Nephron (organoid): Measurements from ENCODE around the gene TMEM258.

ENCODE experiments used
- H3K27ac Mint-ChIP-seq, 3 experiments: 2 replicates each; pipeline ENCODE4 v1.8.0; 2020; ENCODE audit warnings: mixed read lengths in 3 of 3, mild to moderate bottlenecking in 2 of 3, moderate library complexity in 1 of 3
- H3K27me3 Mint-ChIP-seq: 2 replicates; pipeline ENCODE4 v1.8.0; 2021; ENCODE audit warnings: low read depth, mild to moderate bottlenecking, moderate library complexity, mixed read lengths
- H3K36me3 Mint-ChIP-seq: 2 replicates; pipeline ENCODE4 v1.8.0; 2020; ENCODE audit warnings: low read depth, mixed read lengths
- H3K4me1 Mint-ChIP-seq: 2 replicates; pipeline ENCODE4 v1.8.0; 2020; ENCODE audit warnings: mixed read lengths
- H3K4me3 Mint-ChIP-seq, 3 experiments: 2 replicates each; pipeline ENCODE4 v1.8.0; 2020; ENCODE audit warnings: mild to moderate bottlenecking in 3 of 3, mixed read lengths in 3 of 3, moderate library complexity in 2 of 3
- H3K9me3 Mint-ChIP-seq: 2 replicates; pipeline ENCODE4 v1.8.0; 2020; ENCODE audit warnings: mixed read lengths
- CTCF ChIP-seq, 3 experiments: fragments of 200-600 bp; sonication (generic); IDR thresholded peaks; one replicate each; pipeline ENCODE4 v1.5.0; 2021; ENCODE audit warnings: antibody characterized with exemption in 3 of 3; ENCODE audit not compliant: unreplicated experiment in 3 of 3

The TMEM258 gene

GRCh38 chr11:61797263-61797944 is 5.0 kb upstream of the TMEM258 start:
- peaks cover 21% of the 10 kb centered on the region for H3K36me3 Mint-ChIP-seq
- no peaks in the 10 kb centered on the region for H3K27me3 Mint-ChIP-seq
- H3K27ac Mint-ChIP-seq: peak overlapping the region; percentile 45 to 73 (median 65)
- H3K9me3 Mint-ChIP-seq: no peaks in the 10 kb centered on the region
- H3K4me3 Mint-ChIP-seq: peak overlapping the region; percentile 0 to 41 (median 7)
- H3K4me1 Mint-ChIP-seq: peaks cover 13% of the 10 kb centered on the region
- TF ChIP-seq CTCF (IDR thresholded peaks at IDR 0.05; ENCODE audit: unreplicated experiment in 3 of 3): peak; percentile 73 to 96 (median 82)

GRCh38 chr11:61795876-61796526 is 3.6 kb upstream of the TMEM258 start:
- Mint-ChIP-seq H3K9me3 (no peaks in the 10 kb centered on the region), H3K36me3 (peaks cover 14% of the 10 kb centered on the region), H3K4me3 (no peak overlapping the region), H3K27me3 (no peaks in the 10 kb centered on the region), H3K27ac (no peak overlapping the region), H3K4me1 (peaks cover 21% of the 10 kb centered on the region)
- TF ChIP-seq CTCF (IDR thresholded peaks at IDR 0.05; ENCODE audit: unreplicated experiment in 3 of 3): no peak

GRCh38 chr11:61795459-61795858 is 3.1 kb upstream of the TMEM258 start:
- Mint-ChIP-seq H3K9me3 (no peaks in the 10 kb centered on the region), H3K27ac (peak overlapping the region in 2 of 3 experiments; percentile 49 to 88), H3K4me1 (peaks cover 21% of the 10 kb centered on the region), H3K4me3 (peak overlapping the region; percentile 59 to 81 (median 75)), H3K27me3 (no peaks in the 10 kb centered on the region), H3K36me3 (peaks cover 12% of the 10 kb centered on the region)
- no peak for TF ChIP-seq CTCF (IDR thresholded peaks at IDR 0.05; ENCODE audit: unreplicated experiment in 3 of 3)

- no peaks in the 10 kb centered on the region for H3K9me3 Mint-ChIP-seq
- H3K27ac Mint-ChIP-seq: no peak overlapping the region
- H3K27me3 Mint-ChIP-seq: no peaks in the 10 kb centered on the region
- H3K36me3 Mint-ChIP-seq: peaks cover 17% of the 10 kb centered on the region
- TF ChIP-seq CTCF (IDR thresholded peaks at IDR 0.05; ENCODE audit: unreplicated experiment in 3 of 3): no peak
- peaks cover 21% of the 10 kb centered on the region for H3K4me1 Mint-ChIP-seq
- peak overlapping the region in 2 of 3 experiments; percentile 75 to 81 for H3K4me3 Mint-ChIP-seq
Observed at GRCh38 chr11:61794579-61794978, 2.2 kb upstream of the TMEM258 start.

- TF ChIP-seq CTCF (IDR thresholded peaks at IDR 0.05; ENCODE audit: unreplicated experiment in 3 of 3): no peak
- Mint-ChIP-seq H3K27me3 (no peaks in the 10 kb centered on the region), H3K4me3 (peak overlapping the region; percentile 92 to 96 (median 94)), H3K27ac (peak overlapping the region in 2 of 3 experiments; percentile 92 to 99), H3K36me3 (peaks cover 17% of the 10 kb centered on the region), H3K4me1 (peaks cover 21% of the 10 kb centered on the region), H3K9me3 (no peaks in the 10 kb centered on the region)
Observed at GRCh38 chr11:61793829-61794204, 1.4 kb upstream of the TMEM258 start.
